HG03571 (cell line): ENCODE measurements around the gene PSMB5.

Source experiments
- ATAC-seq: cut with Tn5 transposase; IDR thresholded peaks from one replicate; pipeline ENCODE4 v1.9.1; 2021; ENCODE audit not compliant: unreplicated experiment

The PSMB5 gene

GRCh38 chr14:23034498-23035302 lies at the start of gene PSMB5:
Gene PSMB5 (minus strand): TSS chr14:23034900. CDS start chr14:23034881, 19 bp downstream.
- ATAC-seq: peak; percentile 86

- no peak for ATAC-seq
These were observed 45.8 kb upstream of the PSMB5 start for GRCh38 chr14:23080474-23080873.

GRCh38 chr14:23079716-23080115 lies 45.0 kb upstream of the PSMB5 start:
- no peak for ATAC-seq

DNA sequence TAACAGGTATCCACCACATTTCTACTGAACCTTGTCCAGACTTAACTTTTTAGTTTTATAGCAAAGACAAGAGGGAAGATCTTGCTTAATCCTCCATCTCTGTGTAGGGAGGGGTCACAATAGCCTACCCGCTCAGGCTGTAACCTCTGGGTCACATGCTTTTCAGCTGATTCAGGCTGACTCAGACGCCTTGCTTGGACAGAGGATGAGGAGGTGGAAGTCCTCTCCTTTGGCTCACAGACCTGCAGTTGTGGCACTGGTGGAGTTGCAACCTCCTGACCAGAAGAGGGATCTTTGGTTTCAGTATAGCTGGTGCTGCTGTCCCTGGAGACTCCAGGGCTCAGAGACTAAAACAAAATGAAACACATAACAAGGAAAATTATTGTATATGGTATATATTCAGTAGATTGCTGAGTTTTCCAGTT lies 44.0 kb upstream of the PSMB5 start:
- ATAC-seq: no peak

GRCh38 chr14:23077962-23078361 lies 43.3 kb upstream of the PSMB5 start:
- no peak for ATAC-seq

DNA sequence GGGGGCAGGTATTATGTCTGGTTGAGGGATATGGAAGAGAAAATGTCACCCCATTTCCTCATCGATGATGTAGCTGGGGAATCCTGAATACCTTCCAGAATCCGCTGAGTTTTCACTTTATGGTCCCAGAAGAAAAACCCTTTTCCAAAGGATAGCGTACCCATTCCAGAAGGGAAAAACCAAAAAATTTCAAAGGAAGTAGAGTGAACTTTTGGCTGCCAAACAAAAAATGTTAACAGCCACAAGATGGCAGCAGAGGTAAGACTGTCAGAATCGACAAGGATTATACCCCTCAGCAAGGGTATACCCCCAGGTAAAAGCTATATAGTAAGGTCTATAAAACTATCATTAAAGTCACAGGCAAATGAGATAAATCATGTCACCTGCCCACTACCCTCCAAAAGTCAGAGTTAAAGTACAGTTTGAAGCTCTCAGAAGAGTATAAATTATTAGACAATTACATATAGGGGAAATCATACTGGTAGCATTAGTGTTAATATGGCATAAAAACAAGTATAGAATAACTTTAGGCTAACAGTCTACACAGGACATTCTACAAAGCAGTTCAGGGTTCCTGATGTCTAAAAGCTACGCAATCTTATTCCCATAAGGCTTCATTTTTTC lies 42.2 kb upstream of the PSMB5 start:
- ATAC-seq: no peak

- ATAC-seq: no peak
These were observed 40.2 kb upstream of the PSMB5 start for GRCh38 chr14:23074906-23075305.

- no peak for ATAC-seq
These were observed 37.3 kb upstream of the PSMB5 start for GRCh38 chr14:23071921-23072539.

DNA sequence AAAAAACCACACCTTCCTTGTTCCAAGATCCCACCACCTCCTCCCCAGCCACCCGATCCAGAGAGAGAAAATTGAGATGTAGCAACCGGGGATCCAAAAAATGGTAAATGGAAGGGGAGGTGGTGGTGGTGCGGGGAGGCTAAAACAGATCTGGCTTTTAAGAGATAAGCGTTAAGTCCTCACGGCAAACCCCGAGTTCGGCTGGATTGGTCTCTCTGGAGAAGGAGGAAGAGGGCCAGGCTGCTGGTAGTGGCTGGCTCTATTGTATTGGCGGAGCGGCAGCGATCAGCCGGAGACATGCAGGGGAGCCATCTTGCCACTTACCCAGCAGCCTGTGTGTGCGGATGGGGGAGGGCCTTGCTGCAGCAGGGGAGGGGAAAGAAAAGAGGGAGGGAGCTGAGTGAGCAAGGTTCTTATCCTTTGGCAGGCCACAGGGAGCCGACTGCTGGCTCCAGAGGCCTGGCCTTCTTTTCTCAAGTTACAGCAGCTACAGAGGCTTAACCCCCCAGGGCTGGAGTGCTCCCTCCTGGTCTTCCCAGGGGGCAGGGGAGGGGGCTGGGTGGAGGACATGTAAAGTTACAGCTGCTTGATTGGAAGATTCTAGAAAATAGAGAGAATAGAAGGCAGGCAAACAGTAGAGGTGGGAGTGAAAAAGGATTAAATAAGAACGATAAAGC lies 36.7 kb upstream of the PSMB5 start:
- peak; percentile 76 for ATAC-seq

DNA sequence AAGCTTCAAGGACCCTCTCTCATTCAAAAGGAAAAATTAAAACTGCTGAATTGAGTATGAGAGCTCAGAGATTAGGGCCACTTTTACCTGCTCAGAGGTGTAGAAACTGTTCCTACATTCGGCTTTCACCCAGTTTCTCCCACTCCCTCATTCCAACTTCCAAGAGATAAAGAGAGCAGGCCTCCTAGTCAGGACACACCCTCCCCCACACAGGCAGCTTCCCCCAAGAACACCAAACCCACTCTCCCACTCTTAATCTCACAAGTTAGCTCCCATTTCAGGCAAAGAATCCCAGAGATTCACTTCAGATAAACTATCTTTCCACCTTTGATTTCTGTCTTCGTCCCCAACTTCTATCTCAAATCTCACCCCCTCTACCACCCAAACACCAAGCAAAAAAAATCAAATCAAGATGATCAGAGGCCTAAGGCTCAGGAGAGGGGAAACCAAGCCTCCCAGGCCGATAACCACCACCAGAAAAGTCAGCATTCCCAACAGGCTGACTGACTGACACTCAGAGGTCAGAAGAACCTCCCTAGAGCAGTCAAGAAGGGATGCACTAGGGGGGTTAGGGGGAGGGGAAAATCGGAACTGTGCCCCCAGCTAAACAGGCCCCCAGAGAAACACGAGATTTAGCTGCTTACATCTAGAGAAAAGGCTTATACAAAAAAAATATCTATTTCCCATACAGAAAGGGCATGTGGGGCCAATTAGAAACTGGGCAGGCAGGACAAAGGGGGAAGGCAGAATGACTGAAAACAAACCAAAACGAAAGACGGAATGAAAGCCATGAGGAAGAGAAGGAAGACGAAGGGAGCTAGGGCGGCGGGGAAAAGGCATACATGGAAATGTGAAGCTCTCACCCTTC lies 35.8 kb upstream of the PSMB5 start:
- ATAC-seq: no peak

DNA sequence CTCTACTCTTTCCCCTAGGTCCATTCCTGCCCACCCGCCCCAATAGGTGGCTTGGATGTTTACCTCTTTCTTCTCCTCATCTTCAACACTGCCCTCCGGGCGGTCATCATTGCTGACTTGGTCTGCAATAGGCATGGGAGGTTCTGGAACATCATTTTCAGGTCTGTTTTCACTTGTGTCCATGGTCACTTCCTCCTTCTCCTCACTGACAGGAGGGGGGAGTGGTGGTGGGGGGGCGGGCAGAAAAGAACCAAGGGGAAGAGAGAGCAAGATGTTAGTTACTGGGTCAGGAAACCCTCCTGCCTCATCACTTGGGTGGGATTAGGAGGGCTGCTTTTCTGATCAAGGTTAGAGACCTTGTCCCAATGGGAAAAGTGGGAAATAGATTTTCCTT lies 34.7 kb upstream of the PSMB5 start:
- peak; percentile 8 for ATAC-seq

- peak; percentile 56 for ATAC-seq
These were observed 34.2 kb upstream of the PSMB5 start for GRCh38 chr14:23068789-23069412.

- no peak for ATAC-seq
These were observed 33.4 kb upstream of the PSMB5 start for GRCh38 chr14:23067847-23068788.

DNA sequence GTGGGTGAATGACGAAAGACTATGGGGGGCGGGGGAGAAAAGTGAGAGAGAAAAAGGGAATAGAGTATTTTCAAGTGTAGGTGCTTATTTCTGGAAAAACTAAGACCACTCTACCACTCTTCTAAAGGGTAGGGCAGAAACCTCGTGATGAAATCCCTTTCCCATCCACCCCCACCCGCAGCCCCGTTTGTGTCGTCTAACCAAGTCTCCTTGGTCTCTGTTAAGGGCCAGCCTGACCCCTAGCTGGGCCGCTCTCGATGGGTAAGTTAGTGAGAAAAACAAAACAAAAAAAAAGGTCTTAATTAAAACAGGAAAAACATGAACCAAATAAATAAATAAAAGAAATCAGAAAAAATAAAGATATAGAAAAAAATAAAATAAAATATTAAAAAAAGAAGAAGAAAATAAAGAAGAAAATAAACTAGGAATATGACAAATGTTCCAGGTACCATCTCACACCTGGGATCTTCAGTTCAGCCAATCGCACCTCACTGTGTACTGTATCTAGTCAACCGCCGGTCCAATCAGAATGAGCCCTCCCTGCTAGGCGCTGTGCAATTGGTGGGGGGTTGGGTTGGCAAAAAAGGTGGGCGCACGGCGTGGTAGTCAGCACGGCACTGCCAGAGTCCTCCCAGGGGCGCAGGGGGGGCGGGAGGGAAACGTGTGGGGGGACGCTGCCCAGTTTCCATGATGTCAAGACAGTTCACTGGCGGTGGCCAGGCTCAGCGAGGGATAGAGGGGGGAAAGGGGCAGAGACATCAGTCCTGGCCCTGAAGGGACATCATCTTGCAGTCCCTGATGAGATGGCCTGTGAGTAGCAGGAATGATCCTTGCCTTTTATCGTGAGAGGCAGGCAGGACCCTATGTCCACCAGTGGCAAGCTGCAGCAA lies 32.4 kb upstream of the PSMB5 start:
- ATAC-seq: no peak

DNA sequence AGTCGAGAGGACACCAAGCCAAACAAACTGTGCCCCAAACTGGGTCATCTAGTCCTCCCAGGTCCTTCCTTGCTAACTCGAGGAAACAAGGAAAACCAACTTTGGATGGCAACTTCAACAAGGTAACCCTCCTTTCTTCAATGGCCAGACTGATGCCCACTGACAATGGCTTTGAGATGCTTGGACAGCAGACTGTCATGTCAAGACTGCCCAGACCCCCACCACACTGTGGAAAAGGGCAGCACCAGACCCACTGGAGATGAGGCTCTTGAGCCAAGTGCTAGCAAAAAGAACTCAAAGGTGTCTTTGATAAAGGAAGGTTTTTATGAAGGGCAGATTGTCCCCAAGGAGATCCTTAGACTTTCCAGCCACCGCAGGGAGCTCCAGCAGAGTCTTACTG lies 31.7 kb upstream of the PSMB5 start:
- ATAC-seq: no peak

- no peak for ATAC-seq
These were observed 28.9 kb upstream of the PSMB5 start for GRCh38 chr14:23063601-23064000.

DNA sequence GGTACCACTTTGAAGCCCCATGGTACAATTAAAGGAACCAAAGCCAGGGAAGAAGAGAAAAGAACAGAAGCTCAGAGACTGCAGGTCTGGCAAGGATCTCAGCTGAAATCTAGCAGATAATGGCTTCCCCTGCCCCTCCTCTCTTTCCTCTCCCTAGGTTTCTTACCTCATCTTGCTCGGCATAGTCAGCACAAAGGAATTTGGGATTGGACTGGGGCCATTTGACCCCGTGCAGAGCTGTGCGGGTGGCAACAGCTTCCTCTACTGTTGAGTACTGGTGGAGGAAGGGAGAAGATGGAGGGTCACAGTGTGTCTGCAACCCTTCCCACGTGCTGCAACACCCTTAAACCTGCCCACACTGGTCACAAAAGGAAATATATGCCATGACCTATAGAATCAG lies 27.3 kb upstream of the PSMB5 start:
- ATAC-seq: no peak
